Progenitor cell of endocrine pancreas (in vitro differentiated cells): ENCODE measurements around the gene SHISA5. TPM values are rescaled to one million over a fixed set of nuclear protein-coding genes. Genes with fewer than 3 reads are reported as not detected.
A peak's percentile ranks its signal among the peaks of the same experiment; 100 is the strongest.

Experiments used
- DNase-seq: peaks from one replicate; pipeline ENCODE4 v3.0.0; 2021; ENCODE audit warnings: low spot score; ENCODE audit not compliant: unreplicated experiment
- H3K27ac Mint-ChIP-seq: 2 replicates; pipeline ENCODE4 v1.8.0; 2021; ENCODE audit warnings: mild to moderate bottlenecking, moderate library complexity, mixed read lengths
- H3K27me3 Mint-ChIP-seq: 2 replicates; pipeline ENCODE4 v1.8.0; 2021; ENCODE audit warnings: mixed read lengths
- H3K36me3 Mint-ChIP-seq: 2 replicates; pipeline ENCODE4 v1.8.0; 2022; ENCODE audit warnings: mixed read lengths; ENCODE audit not compliant: insufficient read depth
- H3K4me1 Mint-ChIP-seq: 2 replicates; pipeline ENCODE4 v1.8.0; 2021; ENCODE audit warnings: low read depth, mixed read lengths
- H3K4me3 Mint-ChIP-seq: 2 replicates; pipeline ENCODE4 v1.8.0; 2021; ENCODE audit warnings: low read depth, mild to moderate bottlenecking, moderate library complexity, mixed read lengths
- H3K9me3 Mint-ChIP-seq: 2 replicates; pipeline ENCODE4 v1.8.0; 2021; ENCODE audit warnings: low read depth, mixed read lengths
- CTCF ChIP-seq: fragments of 200-600 bp; sonication (generic); IDR thresholded peaks from one replicate; pipeline ENCODE4 v1.5.0; 2021; ENCODE audit warnings: antibody characterized with exemption, mild to moderate bottlenecking; ENCODE audit not compliant: unreplicated experiment
- total RNA-seq: library from RNA; stranded (reverse); gene quantifications from 2 replicates; pipeline ENCODE4 v1.2.1, GENCODE V29; 2021

SHISA5 gene
- total RNA-seq, 1 donor from 2014 or later = 162 TPM

DNA sequence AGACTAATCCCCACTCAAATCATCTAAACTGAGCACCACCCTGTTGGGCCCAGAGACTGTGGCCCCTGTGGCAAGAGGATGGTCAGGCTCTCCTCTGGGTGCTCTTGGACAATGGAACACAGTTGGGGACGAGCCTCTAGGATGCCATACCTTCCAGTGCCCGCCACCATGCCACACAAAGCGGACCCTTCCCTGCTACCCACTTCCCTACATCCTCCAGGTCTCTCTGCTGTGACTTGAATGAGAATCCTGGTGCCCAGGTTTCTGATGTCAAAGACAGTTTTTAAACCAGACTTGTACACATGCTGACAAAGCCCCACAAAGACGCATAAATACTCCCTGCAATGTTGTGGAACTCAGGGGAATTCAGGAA is 68.8 kb downstream of the SHISA5 start:
- no peak for TF ChIP-seq CTCF
- Mint-ChIP-seq H3K4me1 (peaks cover 30% of the 10 kb centered on the region), H3K27me3 (no peaks in the 10 kb centered on the region), H3K36me3 (peaks cover 3% of the 10 kb centered on the region), H3K27ac (no peak overlapping the region), H3K4me3 (no peak overlapping the region), H3K9me3 (no peaks in the 10 kb centered on the region)
- no peak for DNase-seq

DNA sequence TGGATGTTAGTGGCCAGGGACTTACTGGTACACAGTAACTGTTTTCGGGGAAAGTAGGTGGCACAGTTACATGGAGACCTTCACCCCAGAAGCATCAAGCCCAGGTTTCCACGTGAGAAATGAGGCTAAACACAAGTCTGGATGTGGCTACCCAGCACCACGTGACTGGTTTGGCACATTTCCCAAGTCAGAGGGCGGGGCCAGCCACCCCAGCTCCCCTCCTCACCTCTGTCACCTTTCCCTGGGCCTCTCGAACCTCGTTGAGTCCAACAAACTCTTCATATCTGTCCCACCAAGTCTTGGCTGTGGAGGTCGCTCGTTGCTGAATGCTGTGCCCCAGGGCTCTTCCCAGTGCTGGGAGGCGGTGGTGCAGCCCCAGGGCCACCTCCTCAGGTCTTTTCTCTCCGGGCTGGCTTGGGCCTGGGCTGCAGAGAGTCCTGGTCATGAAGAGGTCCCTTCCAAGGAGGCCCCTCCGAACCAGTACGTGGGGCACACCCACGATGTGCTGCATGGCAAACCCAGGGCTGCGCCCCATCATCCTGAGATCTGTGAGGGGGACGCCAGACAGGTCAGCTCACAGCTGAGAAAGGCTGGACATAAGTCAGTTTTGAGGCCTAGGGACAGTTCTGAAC is 69.3 kb downstream of the SHISA5 start:
- no peak for DNase-seq
- TF ChIP-seq CTCF = no peak
- Mint-ChIP-seq H3K27me3 (no peaks in the 10 kb centered on the region), H3K27ac (peak overlapping the region; percentile 33), H3K4me1 (peaks cover 26% of the 10 kb centered on the region), H3K36me3 (peaks cover 3% of the 10 kb centered on the region), H3K4me3 (no peak overlapping the region), H3K9me3 (no peaks in the 10 kb centered on the region)

DNA sequence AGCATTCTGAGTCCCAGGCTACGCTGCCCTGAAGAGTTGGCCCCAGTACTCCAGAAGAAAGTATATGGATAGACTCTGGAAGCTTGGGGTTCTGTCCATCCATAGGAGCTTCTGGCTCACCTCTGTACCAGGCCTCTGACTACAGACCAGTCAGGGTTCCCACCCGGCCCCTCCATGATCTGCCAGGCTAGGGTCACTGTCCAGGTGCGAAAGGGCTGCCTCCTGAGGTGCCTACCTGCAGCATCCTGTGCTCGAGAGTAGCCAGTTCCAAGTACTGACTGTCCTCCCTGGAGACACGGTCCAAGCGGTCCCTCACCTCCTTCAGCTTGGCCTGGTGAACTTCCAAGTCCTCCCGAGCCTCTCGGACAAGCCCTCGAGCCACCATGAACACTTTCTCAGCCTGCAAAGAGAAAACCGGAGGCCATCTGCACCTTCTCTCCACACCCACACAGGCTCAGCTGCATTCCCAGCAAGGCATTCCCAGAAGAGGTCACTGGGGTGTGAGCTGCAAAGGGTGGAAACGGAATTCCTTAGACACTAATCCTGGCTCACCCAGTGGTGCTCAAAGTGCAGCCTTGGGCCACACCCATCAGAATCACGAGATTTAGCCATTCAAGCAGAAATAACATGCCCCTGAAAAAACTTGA is 70.4 kb downstream of the SHISA5 start:
- Mint-ChIP-seq H3K27me3 (no peaks in the 10 kb centered on the region), H3K4me3 (no peak overlapping the region), H3K4me1 (peaks cover 22% of the 10 kb centered on the region), H3K27ac (peak overlapping the region; percentile 19), H3K36me3 (peaks cover 3% of the 10 kb centered on the region), H3K9me3 (no peaks in the 10 kb centered on the region)
- no peak for DNase-seq
- TF ChIP-seq CTCF = no peak

DNA sequence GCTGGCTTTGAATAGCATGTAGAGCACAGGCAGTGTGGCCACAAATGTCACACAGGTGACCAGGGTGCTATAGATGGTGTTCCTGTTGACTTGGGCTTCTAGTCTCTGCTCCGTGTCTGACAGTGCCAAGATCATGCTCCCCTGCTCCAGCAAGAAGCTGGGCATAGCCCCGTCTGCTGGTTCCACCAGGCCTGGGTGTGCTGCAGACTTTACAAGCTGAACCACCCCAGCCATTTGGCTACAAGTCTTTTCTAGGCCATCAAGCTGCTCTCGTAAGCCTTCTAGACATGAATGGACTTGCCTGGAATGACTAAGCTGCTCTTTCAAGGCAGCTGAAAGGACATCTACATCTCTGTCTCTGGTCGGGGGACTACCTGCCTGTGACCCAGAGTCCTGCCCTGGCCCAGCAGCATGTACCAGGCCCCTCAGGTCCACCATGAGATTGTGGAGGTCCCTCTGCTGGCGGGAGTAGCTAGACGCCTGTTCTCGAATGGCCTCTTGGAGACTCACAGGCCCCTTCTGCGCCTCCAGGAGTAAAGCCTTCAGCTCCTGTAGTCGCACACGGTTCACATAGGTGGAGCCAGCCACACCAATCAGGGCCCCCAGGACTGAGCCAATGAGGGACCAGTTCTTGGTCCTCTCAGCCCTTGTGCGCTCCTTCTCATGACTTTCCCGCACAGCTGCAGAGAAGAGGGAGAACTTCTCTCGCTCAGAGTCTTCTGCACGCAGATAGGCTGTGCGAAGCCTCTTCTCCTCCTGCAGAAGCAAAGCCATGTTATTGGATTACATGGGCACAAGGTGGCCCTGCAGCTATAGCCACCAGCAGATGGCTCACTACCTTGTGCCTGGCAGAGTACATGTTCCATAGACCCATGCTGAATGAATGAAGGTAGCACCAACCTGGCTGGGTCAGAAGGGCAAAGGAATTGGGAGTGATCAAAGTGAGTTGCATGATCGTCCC is 71.3 kb downstream of the SHISA5 start:
- Mint-ChIP-seq H3K4me1 (peaks cover 30% of the 10 kb centered on the region), H3K4me3 (no peak overlapping the region), H3K27ac (peak overlapping the region; percentile 51), H3K27me3 (no peaks in the 10 kb centered on the region), H3K36me3 (peaks cover 3% of the 10 kb centered on the region), H3K9me3 (no peaks in the 10 kb centered on the region)
- peak; percentile 26 for TF ChIP-seq CTCF
- no peak for DNase-seq
